Measurements from ENCODE around the gene TENM3.
A peak's percentile ranks its signal among the peaks of the same experiment; 100 is the strongest.
"Not testable (repeated sequence)": the region's sequence is repeated elsewhere in the genome, so short reads cannot be mapped to it uniquely, and the experiment has no call there.

Gene TENM3

GRCh38 chr4:182804131-182804530 lies 560.9 kb downstream of the TENM3 start:
- no peak for DNase-seq

GRCh38 chr4:182805321-182805720 lies 562.1 kb downstream of the TENM3 start:
- DNase-seq = no peak

- no peak for DNase-seq
Measured at GRCh38 chr4:182805750-182806149, 562.5 kb downstream of the TENM3 start.

- DNase-seq = peak; percentile 77
Measured at GRCh38 chr4:182806259-182807252, 563.4 kb downstream of the TENM3 start.

- DNase-seq = no peak
Measured at GRCh38 chr4:182807346-182807745, 564.1 kb downstream of the TENM3 start.

GRCh38 chr4:182807767-182808548 lies 564.8 kb downstream of the TENM3 start:
- DNase-seq = no peak

- DNase-seq = peak; percentile 46
Measured at GRCh38 chr4:182808673-182809416, 565.6 kb downstream of the TENM3 start.

GRCh38 chr4:182809417-182810102 lies 566.4 kb downstream of the TENM3 start:
- no peak for DNase-seq

- DNase-seq = no peak
Measured at GRCh38 chr4:182810103-182810615, 567.0 kb downstream of the TENM3 start.

GRCh38 chr4:182812916-182813315 lies 569.7 kb downstream of the TENM3 start:
- no peak for DNase-seq

- DNase-seq = not testable (repeated sequence)
Measured at GRCh38 chr4:182814065-182814464, 570.9 kb downstream of the TENM3 start.

- DNase-seq = no peak
Measured at GRCh38 chr4:182818926-182819730, 575.9 kb downstream of the TENM3 start.

GRCh38 chr4:182819751-182820150 lies 576.5 kb downstream of the TENM3 start:
- no peak for DNase-seq

GRCh38 chr4:182822554-182822953 lies 579.4 kb downstream of the TENM3 start:
- no peak for DNase-seq

- DNase-seq = no peak
Measured at GRCh38 chr4:182823576-182823975, 580.4 kb downstream of the TENM3 start.

GRCh38 chr4:182825003-182825402 lies 581.8 kb downstream of the TENM3 start:
- no peak for DNase-seq

GRCh38 chr4:182825786-182826185 lies 582.6 kb downstream of the TENM3 start:
- no peak for DNase-seq

GRCh38 chr4:182826391-182826790 lies 583.2 kb downstream of the TENM3 start:
- DNase-seq = no peak

- no peak for DNase-seq
Measured at GRCh38 chr4:182827166-182827565, 584.0 kb downstream of the TENM3 start.

- no peak for DNase-seq
Measured at GRCh38 chr4:182827954-182828353, 584.8 kb downstream of the TENM3 start.

- DNase-seq = no peak
Measured at GRCh38 chr4:182828360-182829025, 585.3 kb downstream of the TENM3 start.

All from activated CD4-positive, CD25-positive, alpha-beta regulatory T cell treated with anti-CD3 and anti-CD28 coated beads, Interleukin-2, amount 50 U/mL, for 72 hours (primary cell).